Ovary (tissue), 3 donors: ENCODE data around the gene NCOR1.

Source experiments
- EP300 ChIP-seq: sonication (generic); formaldehyde crosslinking; IDR thresholded peaks from one replicate; pipeline ENCODE4 v1.6.1; 2017; ENCODE audit warnings: antibody characterized with exemption
- POLR2A ChIP-seq: fragments of 450-650 bp; IDR thresholded peaks from one replicate; pipeline ENCODE4 v1.6.1; 2017; ENCODE audit warnings: antibody characterized with exemption, mild to moderate bottlenecking, moderate library complexity
- TF ChIP-seq, protein P1 (sequence below), 3 donors: fragments of 450-650 bp in 2 of 3; fragments of 200-600 bp in 1 of 3; IDR thresholded peaks; one replicate each; pipeline versions ENCODE4 v1.5.1 to v1.8.0; 2016 to 2022; ENCODE audit warnings: antibody characterized with exemption in 3 of 3, mild to moderate bottlenecking in 1 of 3
- donor health status: DM: no; HTN: no; CAD: no.

DNA sequence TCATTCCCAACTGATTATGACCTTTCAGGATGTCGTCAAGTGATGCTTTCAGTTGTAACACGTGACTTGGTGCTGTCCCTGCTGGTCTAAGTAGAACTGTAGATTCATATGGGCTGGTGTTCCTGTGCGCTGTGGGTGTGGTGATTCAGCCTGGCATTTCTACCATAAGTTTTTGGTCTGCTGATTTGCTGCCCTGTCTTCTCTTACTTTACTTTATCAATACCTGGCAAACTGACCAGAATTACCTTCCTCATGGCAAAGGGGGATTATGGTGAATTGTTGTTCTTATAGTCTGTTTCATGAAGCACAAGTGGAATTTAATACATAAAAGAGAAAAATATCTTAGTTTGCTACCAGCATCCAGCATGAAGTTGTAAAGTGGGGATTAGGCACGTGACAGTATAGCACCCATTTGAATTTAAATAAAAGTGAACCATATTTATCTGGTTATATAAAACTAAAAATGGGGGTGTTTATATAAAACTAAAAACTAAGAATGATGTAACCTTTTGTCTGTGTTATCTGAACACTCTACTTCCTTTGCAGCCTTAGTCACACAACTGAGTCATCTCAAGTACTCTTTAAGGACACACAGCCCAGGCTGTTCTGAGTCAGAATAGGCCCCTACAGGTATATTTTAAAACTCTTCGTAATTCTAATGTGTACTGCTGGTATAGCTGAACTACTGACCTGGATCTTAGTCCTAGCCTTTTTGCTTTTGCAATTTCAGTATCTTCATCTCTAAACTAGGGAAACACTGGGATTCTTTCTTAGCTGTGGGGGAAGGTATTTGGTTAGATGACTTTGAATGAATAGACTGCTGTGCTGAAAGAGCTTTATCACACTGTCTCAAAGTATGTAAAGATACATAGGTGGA, 187.4 kb downstream of the NCOR1 start:
- TF ChIP-seq, protein P1, sequence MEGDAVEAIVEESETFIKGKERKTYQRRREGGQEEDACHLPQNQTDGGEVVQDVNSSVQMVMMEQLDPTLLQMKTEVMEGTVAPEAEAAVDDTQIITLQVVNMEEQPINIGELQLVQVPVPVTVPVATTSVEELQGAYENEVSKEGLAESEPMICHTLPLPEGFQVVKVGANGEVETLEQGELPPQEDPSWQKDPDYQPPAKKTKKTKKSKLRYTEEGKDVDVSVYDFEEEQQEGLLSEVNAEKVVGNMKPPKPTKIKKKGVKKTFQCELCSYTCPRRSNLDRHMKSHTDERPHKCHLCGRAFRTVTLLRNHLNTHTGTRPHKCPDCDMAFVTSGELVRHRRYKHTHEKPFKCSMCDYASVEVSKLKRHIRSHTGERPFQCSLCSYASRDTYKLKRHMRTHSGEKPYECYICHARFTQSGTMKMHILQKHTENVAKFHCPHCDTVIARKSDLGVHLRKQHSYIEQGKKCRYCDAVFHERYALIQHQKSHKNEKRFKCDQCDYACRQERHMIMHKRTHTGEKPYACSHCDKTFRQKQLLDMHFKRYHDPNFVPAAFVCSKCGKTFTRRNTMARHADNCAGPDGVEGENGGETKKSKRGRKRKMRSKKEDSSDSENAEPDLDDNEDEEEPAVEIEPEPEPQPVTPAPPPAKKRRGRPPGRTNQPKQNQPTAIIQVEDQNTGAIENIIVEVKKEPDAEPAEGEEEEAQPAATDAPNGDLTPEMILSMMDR (IDR thresholded peaks at IDR 0.05), result no peak
- no peak for TF ChIP-seq POLR2A
- TF ChIP-seq EP300, result no peak
